CD8-positive, alpha-beta memory T cell (primary cell): ENCODE data around the gene SEZ6L. TPM values are rescaled to one million over a fixed set of nuclear protein-coding genes. Genes with fewer than 3 reads are reported as not detected.

ENCODE experiments used
- CTCF ChIA-PET: fragments of 350-600 bp; sonication (Branson Sonifier 250); formaldehyde crosslinking; loops from one replicate; lab custom pipeline; 2021; ENCODE audit warnings: antibody characterized with exemption; lab: Charles Lee
- POLR2A ChIA-PET: fragments of 350-600 bp; sonication (Branson Sonifier 250); formaldehyde crosslinking; loops from one replicate; lab custom pipeline; 2021; ENCODE audit warnings: antibody characterized with exemption; lab: Charles Lee
- DNase-seq, 5 donors: peaks; one replicate each; pipeline versions ENCODE4 v3.0.0 to v3.0.0-alpha.2; 2020 to 2022; ENCODE audit warnings: mixed read lengths in 1 of 5
- H3K27ac ChIP-seq: one replicate; pipeline ENCODE4 v1.7.0; 2013; ENCODE audit warnings: low read depth, mild to moderate bottlenecking, low read length, moderate library complexity
- H3K27me3 ChIP-seq: 2 replicates; pipeline ENCODE4 v1.7.0; 2013; ENCODE audit warnings: low read length, mild to moderate bottlenecking; ENCODE audit not compliant: insufficient read depth, poor library complexity, severe bottlenecking
- H3K36me3 ChIP-seq: 2 replicates; pipeline ENCODE4 v1.7.0; 2013; ENCODE audit warnings: mild to moderate bottlenecking, low read length, moderate library complexity; ENCODE audit not compliant: insufficient read depth
- H3K4me1 ChIP-seq: 2 replicates; pipeline ENCODE4 v1.7.0; 2013; ENCODE audit warnings: mild to moderate bottlenecking, low read length, moderate library complexity; ENCODE audit not compliant: insufficient read depth
- H3K4me3 ChIP-seq: 2 replicates; pipeline ENCODE4 v1.7.0; 2013; ENCODE audit warnings: mild to moderate bottlenecking, low read length
- H3K9me3 ChIP-seq: 2 replicates; pipeline ENCODE4 v1.7.0; 2013; ENCODE audit warnings: mild to moderate bottlenecking, low read length
- H3K27ac Mint-ChIP-seq, 8 donors: one replicate each; pipeline ENCODE4 v1.8.0; 2020 to 2021; ENCODE audit warnings: mixed read lengths in 8 of 8, mild to moderate bottlenecking in 6 of 8, inconsistent platforms in 3 of 8, moderate library complexity in 3 of 8
- H3K27me3 Mint-ChIP-seq, 2 donors: one replicate each; pipeline ENCODE4 v1.8.0; 2020 to 2021; ENCODE audit warnings: mixed read lengths in 2 of 2, mild to moderate bottlenecking in 1 of 2, moderate library complexity in 1 of 2
- H3K36me3 Mint-ChIP-seq, 3 donors: one replicate each; pipeline ENCODE4 v1.8.0; 2020 to 2021; ENCODE audit warnings: mixed read lengths in 3 of 3, inconsistent platforms in 1 of 3, mild to moderate bottlenecking in 1 of 3
- H3K4me1 Mint-ChIP-seq, 3 donors: one replicate each; pipeline ENCODE4 v1.8.0; 2020 to 2021; ENCODE audit warnings: mixed read lengths in 3 of 3, inconsistent platforms in 1 of 3, mild to moderate bottlenecking in 1 of 3
- H3K4me3 Mint-ChIP-seq, 7 donors: one replicate each; pipeline ENCODE4 v1.8.0; 2020 to 2021; ENCODE audit warnings: mixed read lengths in 7 of 7, mild to moderate bottlenecking in 6 of 7, moderate library complexity in 4 of 7, inconsistent platforms in 2 of 7
- H3K9me3 Mint-ChIP-seq, 5 donors: one replicate each; pipeline ENCODE4 v1.8.0; 2020 to 2022; ENCODE audit warnings: mixed read lengths in 5 of 5, mild to moderate bottlenecking in 3 of 5, moderate library complexity in 2 of 5, inconsistent platforms in 1 of 5
- polyA plus RNA-seq: library from polyadenylated mRNA; unstranded; fragments of 300-500 nt; fragmentation: Illumina TruSeq; gene quantifications from one replicate; pipeline ENCODE4 v1.2.3, GENCODE V29; 2021
- total RNA-seq, 2 experiments: library from RNA; stranded (reverse); gene quantifications; one replicate each; pipeline ENCODE4 v1.2.3, GENCODE V29; 2021

SEZ6L gene
- total and polyA plus RNA-seq, 3 experiments from 2014 or later, result not detected

DNA sequence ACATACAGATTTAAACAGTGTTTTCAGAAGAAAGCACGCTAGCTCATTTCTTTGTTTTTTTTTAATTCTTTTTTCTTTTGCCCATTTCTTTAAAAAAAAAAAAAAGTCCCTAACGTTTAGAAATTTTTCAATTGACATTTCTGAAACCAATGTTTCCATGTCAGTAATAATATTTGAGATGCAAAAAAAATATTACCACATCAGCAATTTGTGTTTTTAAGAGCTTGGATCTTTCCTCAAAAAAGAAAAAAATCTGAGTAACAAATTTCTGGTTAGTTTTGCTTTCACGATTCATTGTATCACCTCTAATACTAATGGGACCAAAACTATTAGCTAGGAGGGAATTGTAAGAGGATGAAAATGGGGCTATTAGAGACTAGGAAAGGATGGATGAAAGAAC lies 219.9 kb downstream of the SEZ6L start:
- no peak overlapping the region for H3K4me3 Mint-ChIP-seq
- no peaks in the 10 kb centered on the region for H3K9me3 ChIP-seq
- no peaks in the 10 kb centered on the region for H3K9me3 Mint-ChIP-seq

GRCh38 chr22:26391091-26391490 lies 221.8 kb downstream of the SEZ6L start:
- DNase-seq, result no peak
- H3K27me3 Mint-ChIP-seq, result peaks cover 0 to 30% of the 10 kb centered on the region in 2 donors
- Histone ChIP-seq H3K4me3 (no peak overlapping the region), H3K27ac (no peak overlapping the region), H3K9me3 (no peaks in the 10 kb centered on the region), H3K36me3 (no peaks in the 10 kb centered on the region), H3K27me3 (no peaks in the 10 kb centered on the region), H3K4me1 (no peaks in the 10 kb centered on the region)
- no peak overlapping the region for H3K4me3 Mint-ChIP-seq
- no peaks in the 10 kb centered on the region for H3K36me3 Mint-ChIP-seq
- H3K27ac Mint-ChIP-seq, result no peak overlapping the region
- ChIA-PET CTCF (no interaction called here), POLR2A (no interaction called here)
- no peaks in the 10 kb centered on the region for H3K4me1 Mint-ChIP-seq
- no peaks in the 10 kb centered on the region for H3K9me3 Mint-ChIP-seq

More for the DNA sequence above, 219.9 kb downstream of the SEZ6L start:
- DNase-seq, result no peak
- Mint-ChIP-seq H3K4me1 (no peaks in the 10 kb centered on the region), H3K27ac (no peak overlapping the region), H3K27me3 (peaks cover 0 to 44% of the 10 kb centered on the region in 2 donors), H3K36me3 (no peaks in the 10 kb centered on the region)
- ChIA-PET CTCF (interaction anchor here (0.6 to 1.1 kb wide), 2 partner anchors 25 to 258 kb away, joined by 3 read pairs; no protein-coding TSS in a partner anchor), POLR2A (interaction anchor here (0.6 kb wide), 1 partner anchor 95 kb away, joined by 3 read pairs; no protein-coding TSS in a partner anchor)
- H3K27ac ChIP-seq, result no peak overlapping the region
- H3K36me3 ChIP-seq, result no peaks in the 10 kb centered on the region
- H3K4me1 ChIP-seq, result no peaks in the 10 kb centered on the region
- no peaks in the 10 kb centered on the region for H3K27me3 ChIP-seq
- H3K4me3 ChIP-seq, result no peak overlapping the region

GRCh38 chr22:26391623-26392022 lies 222.4 kb downstream of the SEZ6L start:
- Histone ChIP-seq H3K27me3 (no peaks in the 10 kb centered on the region), H3K36me3 (no peaks in the 10 kb centered on the region), H3K4me3 (no peak overlapping the region), H3K27ac (no peak overlapping the region), H3K9me3 (no peaks in the 10 kb centered on the region), H3K4me1 (no peaks in the 10 kb centered on the region)
- peaks cover 0 to 26% of the 10 kb centered on the region in 2 donors for H3K27me3 Mint-ChIP-seq
- CTCF ChIA-PET, result interaction anchor here (1.2 kb wide), 1 partner anchor 9 kb away, joined by 4 read pairs; no protein-coding TSS in a partner anchor
- H3K9me3 Mint-ChIP-seq, result no peaks in the 10 kb centered on the region
- no peaks in the 10 kb centered on the region for H3K36me3 Mint-ChIP-seq
- DNase-seq, result no peak
- H3K4me3 Mint-ChIP-seq, result no peak overlapping the region
- H3K27ac Mint-ChIP-seq, result no peak overlapping the region
- POLR2A ChIA-PET, result no interaction called here
- no peaks in the 10 kb centered on the region for H3K4me1 Mint-ChIP-seq

- Histone ChIP-seq H3K9me3 (no peaks in the 10 kb centered on the region), H3K27ac (no peak overlapping the region), H3K27me3 (no peaks in the 10 kb centered on the region), H3K4me1 (no peaks in the 10 kb centered on the region), H3K36me3 (no peaks in the 10 kb centered on the region), H3K4me3 (no peak overlapping the region)
- Mint-ChIP-seq H3K9me3 (no peaks in the 10 kb centered on the region), H3K4me3 (no peak overlapping the region), H3K4me1 (no peaks in the 10 kb centered on the region), H3K27ac (no peak overlapping the region), H3K27me3 (peaks cover 0 to 9% of the 10 kb centered on the region in 2 donors), H3K36me3 (no peaks in the 10 kb centered on the region)
- no peak for DNase-seq
- CTCF ChIA-PET, result no interaction called here
- POLR2A ChIA-PET, result no interaction called here
These were observed 224.7 kb downstream of the SEZ6L start for GRCh38 chr22:26393929-26394328.

- Histone ChIP-seq H3K36me3 (no peaks in the 10 kb centered on the region), H3K4me1 (no peaks in the 10 kb centered on the region), H3K9me3 (no peaks in the 10 kb centered on the region), H3K27me3 (no peaks in the 10 kb centered on the region), H3K27ac (no peak overlapping the region), H3K4me3 (no peak overlapping the region)
- CTCF ChIA-PET, result interaction anchor here (1.9 kb wide), 1 partner anchor 66 kb away, joined by 7 read pairs; no protein-coding TSS in a partner anchor
- POLR2A ChIA-PET, result no interaction called here
- DNase-seq, result no peak
- Mint-ChIP-seq H3K9me3 (no peaks in the 10 kb centered on the region), H3K27ac (no peak overlapping the region), H3K4me3 (no peak overlapping the region), H3K4me1 (no peaks in the 10 kb centered on the region), H3K27me3 (peaks cover 0 to 9% of the 10 kb centered on the region in 2 donors), H3K36me3 (no peaks in the 10 kb centered on the region)
These were observed 225.5 kb downstream of the SEZ6L start for GRCh38 chr22:26394777-26395176.

DNA sequence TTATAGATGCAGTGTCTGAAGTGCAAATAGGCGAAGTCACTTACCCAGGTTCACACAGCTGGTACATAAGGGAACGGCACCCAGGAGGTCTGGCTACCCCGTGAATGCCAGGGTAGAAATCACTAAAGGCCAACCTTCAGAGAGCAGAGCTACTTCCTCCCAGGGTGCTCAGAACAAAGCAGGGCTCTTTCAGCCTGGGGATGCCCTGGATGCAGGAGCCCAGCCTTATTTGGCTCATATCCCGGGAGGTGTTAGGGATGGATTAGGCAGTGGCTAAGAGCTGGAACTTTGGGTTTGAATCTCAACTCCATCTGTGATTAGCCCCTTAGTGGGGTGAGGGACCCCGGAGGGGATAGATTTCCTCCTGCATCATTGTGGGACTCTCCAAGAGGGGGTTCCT lies 226.7 kb downstream of the SEZ6L start:
- H3K9me3 Mint-ChIP-seq, result no peaks in the 10 kb centered on the region
- Histone ChIP-seq H3K4me1 (no peaks in the 10 kb centered on the region), H3K36me3 (no peaks in the 10 kb centered on the region), H3K4me3 (no peak overlapping the region), H3K27me3 (no peaks in the 10 kb centered on the region), H3K9me3 (no peaks in the 10 kb centered on the region), H3K27ac (no peak overlapping the region)
- no peak for DNase-seq
- peaks cover 0 to 2% of the 10 kb centered on the region in 2 donors for H3K27me3 Mint-ChIP-seq
- H3K27ac Mint-ChIP-seq, result no peak overlapping the region
- POLR2A ChIA-PET, result no interaction called here
- H3K4me3 Mint-ChIP-seq, result no peak overlapping the region
- CTCF ChIA-PET, result interaction anchor here (1.9 kb wide), 1 partner anchor 64 kb away, joined by 7 read pairs; no protein-coding TSS in a partner anchor
- no peaks in the 10 kb centered on the region for H3K4me1 Mint-ChIP-seq
- H3K36me3 Mint-ChIP-seq, result no peaks in the 10 kb centered on the region

DNA sequence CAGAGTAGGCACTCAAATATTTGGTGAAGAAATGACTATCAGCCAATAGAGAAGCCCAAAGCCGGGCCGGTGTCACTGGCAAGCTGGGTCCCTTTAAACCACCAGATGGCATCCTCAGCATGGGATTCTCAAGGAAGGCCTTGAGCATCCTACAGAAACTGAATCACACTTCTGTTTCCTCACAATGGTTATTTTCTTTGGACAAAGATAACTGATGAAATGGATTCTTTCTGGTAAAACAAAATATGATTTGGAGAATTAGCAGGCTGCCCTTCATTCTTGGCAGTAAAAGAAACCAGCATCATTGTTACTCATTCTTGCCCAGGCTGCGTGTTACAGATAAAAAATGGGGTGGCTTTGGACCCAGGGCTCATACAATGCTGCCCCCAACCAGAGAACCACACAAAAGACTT lies 229.5 kb downstream of the SEZ6L start:
- no peaks in the 10 kb centered on the region for H3K4me1 ChIP-seq
- no peaks in the 10 kb centered on the region for H3K27me3 ChIP-seq
- H3K27ac ChIP-seq, result no peak overlapping the region
- Mint-ChIP-seq H3K36me3 (no peaks in the 10 kb centered on the region), H3K4me3 (no peak overlapping the region), H3K27me3 (peaks cover 8% of the 10 kb centered on the region in 2 donors), H3K4me1 (no peaks in the 10 kb centered on the region), H3K9me3 (no peaks in the 10 kb centered on the region), H3K27ac (peak overlapping the region in 1 of 8 donors; percentile 33)
- POLR2A ChIA-PET, result no interaction called here
- peak; percentile 10 to 63 (median 30) for DNase-seq
- no peaks in the 10 kb centered on the region for H3K9me3 ChIP-seq
- no peaks in the 10 kb centered on the region for H3K36me3 ChIP-seq
- H3K4me3 ChIP-seq, result no peak overlapping the region
- CTCF ChIA-PET, result interaction anchor here (0.6 to 1.9 kb wide), 4 partner anchors 16 to 62 kb away, joined by 3 to 13 read pairs (median 4); no protein-coding TSS in a partner anchor

DNA sequence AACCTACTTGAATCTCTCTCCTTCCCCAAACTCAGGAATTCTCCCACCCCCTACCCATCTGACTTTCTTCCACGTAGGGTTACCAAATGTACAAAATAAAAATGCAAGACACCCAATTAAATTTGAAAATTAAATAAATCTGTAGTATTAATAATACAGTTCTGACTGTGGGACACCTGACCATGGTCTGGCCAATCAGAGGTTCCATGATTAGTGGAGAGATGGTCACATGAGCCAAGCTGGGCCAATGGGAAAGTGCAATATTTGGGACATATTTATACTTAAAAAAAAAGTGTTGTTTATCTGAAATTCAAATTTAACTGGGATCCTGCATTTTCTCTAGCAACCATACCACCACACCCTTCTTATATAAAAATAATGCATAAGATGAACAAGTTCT lies 230.0 kb downstream of the SEZ6L start:
- CTCF ChIA-PET, result interaction anchor here (1.0 to 1.3 kb wide), 2 partner anchors 20 to 60 kb away, joined by 3 to 5 read pairs; no protein-coding TSS in a partner anchor

More for the DNA sequence above, 230.0 kb downstream of the SEZ6L start:
- Histone ChIP-seq H3K9me3 (no peaks in the 10 kb centered on the region), H3K36me3 (no peaks in the 10 kb centered on the region), H3K27me3 (no peaks in the 10 kb centered on the region), H3K4me3 (no peak overlapping the region), H3K27ac (no peak overlapping the region), H3K4me1 (no peaks in the 10 kb centered on the region)
- Mint-ChIP-seq H3K27me3 (peaks cover 8 to 10% of the 10 kb centered on the region in 2 donors), H3K4me3 (no peak overlapping the region), H3K36me3 (no peaks in the 10 kb centered on the region), H3K9me3 (no peaks in the 10 kb centered on the region), H3K4me1 (no peaks in the 10 kb centered on the region), H3K27ac (no peak overlapping the region)
- DNase-seq, result no peak
- POLR2A ChIA-PET, result no interaction called here
